HG02973 (cell line): ENCODE measurements around the gene METTL24.
"Not testable (repeated sequence)": the region's sequence is repeated elsewhere in the genome, so short reads cannot be mapped to it uniquely, and the experiment has no call there.

Source experiments
- ATAC-seq: cut with Tn5 transposase; IDR thresholded peaks from one replicate; pipeline ENCODE4 v1.9.1; 2021; ENCODE audit warnings: moderate library complexity; ENCODE audit not compliant: unreplicated experiment

Gene METTL24

GRCh38 chr6:110317189-110317588 is 41.0 kb downstream of the METTL24 start:
- no peak for ATAC-seq

- ATAC-seq: no peak
These were observed 42.2 kb downstream of the METTL24 start for GRCh38 chr6:110315869-110316398.

- ATAC-seq: no peak
These were observed 42.8 kb downstream of the METTL24 start for GRCh38 chr6:110315207-110315868.

- no peak for ATAC-seq
These were observed 47.2 kb downstream of the METTL24 start for GRCh38 chr6:110310861-110311446.

- not testable (repeated sequence) for ATAC-seq
These were observed 48.7 kb downstream of the METTL24 start for GRCh38 chr6:110309432-110309831.

- ATAC-seq: no peak
These were observed 50.8 kb downstream of the METTL24 start for GRCh38 chr6:110307368-110307767.

GRCh38 chr6:110305832-110306231 is 52.3 kb downstream of the METTL24 start:
- not testable (repeated sequence) for ATAC-seq

- ATAC-seq: not testable (repeated sequence)
These were observed 54.5 kb downstream of the METTL24 start for GRCh38 chr6:110303692-110304091.

- no peak for ATAC-seq
These were observed 59.2 kb downstream of the METTL24 start for GRCh38 chr6:110298916-110299315.

- ATAC-seq: no peak
These were observed 59.7 kb downstream of the METTL24 start for GRCh38 chr6:110298411-110298810.

GRCh38 chr6:110296241-110297025 is 61.7 kb downstream of the METTL24 start:
- no peak for ATAC-seq

GRCh38 chr6:110295451-110296165 is 62.5 kb downstream of the METTL24 start:
- no peak for ATAC-seq

- no peak for ATAC-seq
These were observed 70.4 kb downstream of the METTL24 start for GRCh38 chr6:110287462-110288341.

- no peak for ATAC-seq
These were observed 72.7 kb downstream of the METTL24 start for GRCh38 chr6:110285306-110286060.

- ATAC-seq: no peak
These were observed 73.3 kb downstream of the METTL24 start for GRCh38 chr6:110284855-110285254.

- no peak for ATAC-seq
These were observed 74.5 kb downstream of the METTL24 start for GRCh38 chr6:110283657-110284056.

GRCh38 chr6:110282412-110282811 is 75.7 kb downstream of the METTL24 start:
- ATAC-seq: no peak

- no peak for ATAC-seq
These were observed 81.0 kb downstream of the METTL24 start for GRCh38 chr6:110277100-110277665.

- ATAC-seq: not testable (repeated sequence)
These were observed 85.4 kb downstream of the METTL24 start for GRCh38 chr6:110272781-110273180.
